PC-9 (cell line): Measurements from ENCODE around the gene MCM8. TPM values are rescaled to one million over a fixed set of nuclear protein-coding genes. Genes with fewer than 3 reads are reported as not detected.

Experiments
- BruUV-seq: library from RNA; stranded (reverse); fragments of 400-500 nt; replicated peaks from 2 replicates; lab custom pipeline; 2021; lab: Mats Ljungman, UMichigan
- CTCF ChIA-PET: fragments of 300-600 bp; sonication (Branson Sonifier 250); formaldehyde crosslinking; loops from one replicate; lab custom pipeline; 2022; ENCODE audit warnings: antibody characterized with exemption; lab: Charles Lee
- POLR2A ChIA-PET: fragments of 300-600 bp; sonication (Branson Sonifier 250); formaldehyde crosslinking; loops from one replicate; lab custom pipeline; 2022; ENCODE audit warnings: antibody characterized with exemption; ENCODE audit not compliant: unreplicated experiment; lab: Charles Lee
- DNase-seq, 2 experiments: peaks; one replicate each; pipeline versions ENCODE4 v3.0.0 to v3.0.0-alpha.2; 2015 to 2022; ENCODE audit warnings: mixed read lengths in 1 of 2
- H2AFZ ChIP-seq: fragments of 200-600 bp; sonication (generic); 2 replicates; pipeline ENCODE4 v1.8.1; 2017; ENCODE audit warnings: antibody characterized with exemption
- H3F3A ChIP-seq: fragments of 200-600 bp; sonication (generic); 2 replicates; pipeline ENCODE4 v1.8.1; 2017; ENCODE audit warnings: antibody characterized with exemption, mild to moderate bottlenecking, low read depth; ENCODE audit not compliant: insufficient read depth
- H3K27ac ChIP-seq: fragments of 200-600 bp; sonication (generic); 2 replicates; pipeline ENCODE4 v1.6.1; 2016; ENCODE audit warnings: mixed run types
- H3K27me3 ChIP-seq: fragments of 200-600 bp; sonication (generic); 2 replicates; pipeline ENCODE4 v1.6.1; 2016; ENCODE audit warnings: low read depth, mixed run types; ENCODE audit not compliant: insufficient read depth
- H3K36me3 ChIP-seq: fragments of 200-600 bp; sonication (generic); 2 replicates; pipeline ENCODE4 v1.6.1; 2016; ENCODE audit warnings: low read depth, mixed run types
- H3K4me1 ChIP-seq: fragments of 200-600 bp; sonication (generic); replicated peaks from 2 replicates; pipeline ENCODE4 v1.6.1; 2016; ENCODE audit warnings: mixed run types; ENCODE audit not compliant: insufficient read depth
- H3K4me2 ChIP-seq: fragments of 200-600 bp; sonication (generic); 2 replicates; pipeline ENCODE4 v1.6.1; 2017; ENCODE audit warnings: mixed run types
- H3K4me3 ChIP-seq: fragments of 200-600 bp; sonication (generic); 2 replicates; pipeline ENCODE4 v1.6.1; 2016; ENCODE audit warnings: mixed run types
- H3K79me2 ChIP-seq: fragments of 200-600 bp; sonication (generic); 2 replicates; pipeline ENCODE4 v1.6.1; 2017; ENCODE audit warnings: low read depth, mixed run types
- H3K9me2 ChIP-seq: fragments of 200-600 bp; sonication (generic); 2 replicates; pipeline ENCODE4 v1.8.1; 2017; ENCODE audit warnings: mild to moderate bottlenecking; ENCODE audit not compliant: insufficient read depth
- H3K9me3 ChIP-seq: fragments of 200-600 bp; sonication (generic); 2 replicates; pipeline ENCODE4 v1.8.1; 2016; ENCODE audit warnings: low read depth; ENCODE audit not compliant: insufficient read depth
- H4K20me1 ChIP-seq: fragments of 200-600 bp; sonication (generic); 2 replicates; pipeline ENCODE4 v1.8.1; 2017; ENCODE audit not compliant: insufficient read depth
- EZH2 ChIP-seq: fragments of 200-600 bp; sonication (generic); IDR thresholded peaks from 2 replicates; pipeline ENCODE4 v1.8.0; 2017; ENCODE audit warnings: antibody characterized with exemption, low read depth
- intact Hi-C: fragments of 100-400 bp; cut with micrococcal nuclease; formaldehyde crosslinking; loops from one replicate; pipeline ENCODE4 v1.10.0; 2022; ENCODE audit not compliant: unreplicated experiment
- total RNA-seq: library from RNA; stranded (reverse); gene quantifications from 2 replicates; pipeline ENCODE4 v1.2.3, GENCODE V29; 2021
- TF ChIP-seq, protein P1 (sequence below): fragments of 200-600 bp; sonication (generic); conservative IDR thresholded peaks from 2 replicates; pipeline ENCODE4 v1.6.1; 2017; ENCODE audit warnings: mixed run types, antibody characterized with exemption, mild to moderate bottlenecking, moderate library complexity

The MCM8 gene
- total RNA-seq, 1 experiment from 2014 or later: 22.4 TPM

DNA sequence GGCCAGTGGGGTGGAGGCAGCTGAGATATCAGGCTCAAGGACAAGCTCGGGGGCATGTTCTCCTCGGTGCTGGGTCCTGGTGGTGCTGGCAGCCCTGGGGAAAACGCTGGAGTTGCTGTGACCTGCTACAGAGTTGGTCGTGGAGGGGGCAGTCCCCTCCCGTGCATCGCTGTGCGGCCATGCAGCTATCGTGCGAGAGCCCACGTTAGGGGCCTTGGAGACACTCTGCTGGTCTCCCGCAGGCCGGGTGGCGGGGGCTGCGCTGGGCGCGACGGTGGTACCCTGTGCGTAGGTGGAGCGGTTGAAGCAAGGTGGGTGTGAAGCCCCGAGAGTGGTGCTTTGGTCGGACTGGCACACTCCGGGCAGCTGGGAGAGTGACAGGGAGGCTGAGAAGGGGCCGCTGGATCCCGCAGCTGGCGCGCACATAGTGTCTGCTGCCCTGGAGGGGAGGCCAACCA, 91.4 kb downstream of the MCM8 start:
- CTCF ChIA-PET: no interaction called here
- intact Hi-C loops: no loop called here
- no peaks in the 10 kb centered on the region for H3K9me2 ChIP-seq

DNA sequence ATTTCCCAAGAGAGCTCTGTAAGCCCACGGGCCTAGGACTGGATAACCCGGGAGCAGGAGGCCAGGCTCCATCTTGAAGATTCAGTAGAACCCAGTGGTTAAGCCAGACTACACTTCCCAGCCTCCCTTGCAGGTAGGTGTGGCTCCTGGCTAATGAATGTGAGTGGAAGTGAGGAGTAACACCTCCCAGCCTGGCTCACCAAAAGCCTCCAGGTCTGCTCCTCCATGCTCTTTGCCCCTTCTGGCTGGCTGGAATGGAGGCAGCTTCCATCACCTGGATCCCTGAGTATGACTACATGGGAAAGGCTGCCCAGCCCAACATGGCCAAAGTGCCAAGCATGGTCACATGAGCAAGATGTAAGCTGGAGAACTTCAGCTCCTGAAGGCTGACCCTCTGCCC, 93.7 kb downstream of the MCM8 start:
- no TSS peak for BruUV-seq
- H3K36me3 ChIP-seq: no peaks in the 10 kb centered on the region
- ChIA-PET CTCF (no interaction called here), POLR2A (interaction anchor here (0.5 kb wide), 1 partner anchor 28 kb away, joined by 4 read pairs; no protein-coding TSS in a partner anchor)
- H3K79me2 ChIP-seq: no peaks in the 10 kb centered on the region
- H3K4me3 ChIP-seq: no peak overlapping the region
- no peak overlapping the region for H3K4me2 ChIP-seq
- no peak for DNase-seq
- no peaks in the 10 kb centered on the region for H4K20me1 ChIP-seq
- H3K9me2 ChIP-seq: no peaks in the 10 kb centered on the region
- no peak overlapping the region for H3K27ac ChIP-seq
- intact Hi-C loops: no loop called here
- H3F3A ChIP-seq: no peaks in the 10 kb centered on the region
- H3K27me3 ChIP-seq: no peaks in the 10 kb centered on the region
- no peak for TF ChIP-seq EZH2
- TF ChIP-seq, protein P1, sequence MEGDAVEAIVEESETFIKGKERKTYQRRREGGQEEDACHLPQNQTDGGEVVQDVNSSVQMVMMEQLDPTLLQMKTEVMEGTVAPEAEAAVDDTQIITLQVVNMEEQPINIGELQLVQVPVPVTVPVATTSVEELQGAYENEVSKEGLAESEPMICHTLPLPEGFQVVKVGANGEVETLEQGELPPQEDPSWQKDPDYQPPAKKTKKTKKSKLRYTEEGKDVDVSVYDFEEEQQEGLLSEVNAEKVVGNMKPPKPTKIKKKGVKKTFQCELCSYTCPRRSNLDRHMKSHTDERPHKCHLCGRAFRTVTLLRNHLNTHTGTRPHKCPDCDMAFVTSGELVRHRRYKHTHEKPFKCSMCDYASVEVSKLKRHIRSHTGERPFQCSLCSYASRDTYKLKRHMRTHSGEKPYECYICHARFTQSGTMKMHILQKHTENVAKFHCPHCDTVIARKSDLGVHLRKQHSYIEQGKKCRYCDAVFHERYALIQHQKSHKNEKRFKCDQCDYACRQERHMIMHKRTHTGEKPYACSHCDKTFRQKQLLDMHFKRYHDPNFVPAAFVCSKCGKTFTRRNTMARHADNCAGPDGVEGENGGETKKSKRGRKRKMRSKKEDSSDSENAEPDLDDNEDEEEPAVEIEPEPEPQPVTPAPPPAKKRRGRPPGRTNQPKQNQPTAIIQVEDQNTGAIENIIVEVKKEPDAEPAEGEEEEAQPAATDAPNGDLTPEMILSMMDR: no peak
- H3K9me3 ChIP-seq: no peaks in the 10 kb centered on the region
- H3K4me1 ChIP-seq: no peaks in the 10 kb centered on the region
- no peak overlapping the region for H2AFZ ChIP-seq

More for the DNA sequence above, 91.4 kb downstream of the MCM8 start:
- no peaks in the 10 kb centered on the region for H3K79me2 ChIP-seq
- H3K9me3 ChIP-seq: no peaks in the 10 kb centered on the region
- H2AFZ ChIP-seq: no peak overlapping the region
- DNase-seq: no peak
- POLR2A ChIA-PET: no interaction called here
- peaks cover 3% of the 10 kb centered on the region; the same call in 1 of the 2 replicates for H3K36me3 ChIP-seq
- H3K27ac ChIP-seq: no peak overlapping the region
- BruUV-seq: no TSS peak
- no peak overlapping the region for H3K4me3 ChIP-seq
- TF ChIP-seq, protein P1: no peak
- TF ChIP-seq EZH2: no peak
- no peaks in the 10 kb centered on the region for H3F3A ChIP-seq
- H4K20me1 ChIP-seq: no peaks in the 10 kb centered on the region
- H3K4me2 ChIP-seq: no peak overlapping the region
- H3K27me3 ChIP-seq: no peaks in the 10 kb centered on the region
- H3K4me1 ChIP-seq: no peaks in the 10 kb centered on the region

DNA sequence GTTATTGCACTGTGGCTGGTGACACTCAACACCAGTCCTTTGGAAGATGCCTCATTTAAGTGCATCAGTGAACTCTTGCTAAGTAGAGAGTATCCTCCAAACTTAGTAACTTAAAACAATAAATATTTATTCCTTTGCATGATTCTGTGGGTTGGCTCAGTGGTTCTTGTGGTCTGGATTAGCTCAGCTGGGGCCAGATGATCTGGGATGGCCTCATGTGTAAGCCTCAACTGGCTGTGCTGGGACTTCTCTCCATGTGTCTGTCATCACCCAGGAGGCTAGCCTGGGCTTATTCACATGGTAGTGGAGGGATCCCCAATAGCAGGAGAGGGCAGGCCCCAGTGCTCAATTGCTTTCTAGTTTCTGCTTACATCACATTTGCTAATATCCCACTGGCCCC, 95.1 kb downstream of the MCM8 start:
- intact Hi-C loops: no loop called here
- no peak overlapping the region for H3K27ac ChIP-seq
- no peaks in the 10 kb centered on the region for H3K79me2 ChIP-seq
- no peak overlapping the region for H2AFZ ChIP-seq
- H3F3A ChIP-seq: no peaks in the 10 kb centered on the region
- TF ChIP-seq, protein P1: no peak
- no peak for TF ChIP-seq EZH2
- BruUV-seq: no TSS peak
- no peak overlapping the region for H3K4me2 ChIP-seq
- no peak for DNase-seq
- H3K27me3 ChIP-seq: no peaks in the 10 kb centered on the region
- no peak overlapping the region for H3K4me3 ChIP-seq
- no peaks in the 10 kb centered on the region for H3K9me3 ChIP-seq
- no peaks in the 10 kb centered on the region for H4K20me1 ChIP-seq
- H3K4me1 ChIP-seq: no peaks in the 10 kb centered on the region
- no peaks in the 10 kb centered on the region for H3K36me3 ChIP-seq
- POLR2A ChIA-PET: no interaction called here
- no peaks in the 10 kb centered on the region for H3K9me2 ChIP-seq
- CTCF ChIA-PET: no interaction called here
